Stimulated activated CD8-positive, alpha-beta memory T cell treated with anti-CD3 and anti-CD28 coated beads, Interleukin-15, amount 100 ng/mL, for 48 hours (primary cell): ENCODE results near the gene OR5M8.

ENCODE experiments used
- DNase-seq, 2 donors: peaks; one replicate each; pipeline ENCODE4 v3.0.0-alpha.2; 2020; ENCODE audit warnings: low read depth in 2 of 2

Gene OR5M8

GRCh38 chr11:56491270-56491669 lies at the start of gene OR5M8:
OR5M8 (minus strand) TSS chr11:56491370; CDS start chr11:56491370, 0 bp downstream.
- DNase-seq, result no peak

GRCh38 chr11:56533054-56533740 lies 42.0 kb upstream of the OR5M8 start:
- DNase-seq, result no peak

- no peak for DNase-seq
These were observed 40.7 kb upstream of the OR5M8 start for GRCh38 chr11:56531856-56532255.

- DNase-seq, result no peak
These were observed 30.8 kb upstream of the OR5M8 start for GRCh38 chr11:56522008-56522407.

GRCh38 chr11:56513280-56513679 lies 22.1 kb upstream of the OR5M8 start:
- DNase-seq, result no peak

GRCh38 chr11:56509439-56509838 lies 18.3 kb upstream of the OR5M8 start:
- no peak for DNase-seq

- DNase-seq, result no peak
These were observed 5.8 kb upstream of the OR5M8 start for GRCh38 chr11:56497010-56497409.

GRCh38 chr11:56495117-56495516 lies 3.9 kb upstream of the OR5M8 start:
- no peak for DNase-seq

GRCh38 chr11:56486801-56487200 lies 4.4 kb downstream of the OR5M8 start:
- no peak for DNase-seq

GRCh38 chr11:56474729-56475235 lies 16.4 kb downstream of the OR5M8 start:
- DNase-seq, result no peak

GRCh38 chr11:56473252-56473651 lies 17.9 kb downstream of the OR5M8 start, which contains the start of gene OR5M3:
OR5M3 (minus strand) TSS chr11:56473352; CDS start chr11:56470497, 2,855 bp downstream.
- DNase-seq, result no peak

- DNase-seq, result no peak
These were observed 34.1 kb downstream of the OR5M8 start for GRCh38 chr11:56457076-56457475.

- no peak for DNase-seq
These were observed 37.6 kb downstream of the OR5M8 start for GRCh38 chr11:56453521-56453920.
